Posterior vena cava (tissue), 2 donors: Measurements from ENCODE around the gene L1CAM. TPM values are rescaled to one million over a fixed set of nuclear protein-coding genes. Genes with fewer than 3 reads are reported as not detected.

Experiments
- DNase-seq: peaks from one replicate; pipeline ENCODE4 v3.0.0-alpha.2; 2020; ENCODE audit warnings: low spot score
- intact Hi-C, 2 donors: fragments of 100-400 bp; cut with DNase I; formaldehyde crosslinking; loops; one replicate each; pipeline versions ENCODE4 v1.14.1 to v1.14.2; 2022 to 2023
- total RNA-seq, 2 donors: library from RNA; stranded (reverse); fragmentation: NEBNext Ultra II Directional; extraction: Animal tissue kit (Norgen Biotek cat#: 25700); gene quantifications; one replicate each; pipeline ENCODE4 v1.2.1, GENCODE V29; 2021
- donor health status: DM: yes; HTN: yes; CAD: no.
- donor health status: DM: yes; HTN: yes; CAD: no.

Gene L1CAM
- total RNA-seq, 2 donors from 2014 or later = 3.8 to 4.4 TPM

GRCh38 chrX:153925739-153926551, 40.0 kb upstream of the L1CAM start, which contains the start of gene ARHGAP4:
Gene ARHGAP4 (minus strand): TSS chrX:153926264. CDS start chrX:153926202, 62 bp downstream.
- DNase-seq = no peak
- intact Hi-C loops = loop anchor here in 1 of 2 donors (10.0 kb wide), 1 partner anchor 131 kb away; the partner anchor contains the start of genes IDH3G and SSR4

- no peak for DNase-seq
- intact Hi-C loops = loop anchor here in 1 of 2 donors (10.0 kb wide), 1 partner anchor 131 kb away; the partner anchor contains the start of genes IDH3G and SSR4
Observed at GRCh38 chrX:153925387-153925738, 39.4 kb upstream of the L1CAM start.

- DNase-seq = no peak
- intact Hi-C loops = loop anchor here in 1 of 2 donors (10.0 kb wide), 1 partner anchor 130 kb away; the partner anchor contains the start of genes IDH3G and SSR4
Observed at GRCh38 chrX:153924149-153924861, 38.3 kb upstream of the L1CAM start.

GRCh38 chrX:153922932-153923857, 37.2 kb upstream of the L1CAM start:
- no peak for DNase-seq
- intact Hi-C loops = loop anchor here in 1 of 2 donors (10.0 kb wide), 1 partner anchor 128 kb away; the partner anchor contains the start of genes IDH3G and SSR4

GRCh38 chrX:153921511-153922446, 35.8 kb upstream of the L1CAM start:
- DNase-seq = no peak
- intact Hi-C loops = loop anchor here in 1 of 2 donors (10.0 kb wide), 1 partner anchor 127 kb away; the partner anchor contains the start of genes IDH3G and SSR4

- intact Hi-C loops = loop anchor here in 1 of 2 donors (10.0 kb wide), 1 partner anchor 126 kb away; the partner anchor contains the start of genes IDH3G and SSR4
- DNase-seq = no peak
Observed at GRCh38 chrX:153921070-153921469, 35.1 kb upstream of the L1CAM start.

- intact Hi-C loops = loop anchor here in 1 of 2 donors (10.0 kb wide), 1 partner anchor 126 kb away; the partner anchor contains the start of genes IDH3G and SSR4
- DNase-seq = no peak
Observed at GRCh38 chrX:153920546-153920945, 34.6 kb upstream of the L1CAM start.

GRCh38 chrX:153919281-153919680, 33.3 kb upstream of the L1CAM start:
- intact Hi-C loops = no loop called here

GRCh38 chrX:153917869-153918268, 31.9 kb upstream of the L1CAM start:
- intact Hi-C loops = no loop called here
- no peak for DNase-seq

More at GRCh38 chrX:153919281-153919680, 33.3 kb upstream of the L1CAM start:
- DNase-seq = no peak

- no peak for DNase-seq
- intact Hi-C loops = no loop called here
Observed at GRCh38 chrX:153913701-153914100, 27.7 kb upstream of the L1CAM start.

- intact Hi-C loops = no loop called here
Observed at GRCh38 chrX:153913211-153913610, 27.2 kb upstream of the L1CAM start.

GRCh38 chrX:153911798-153912197, 25.8 kb upstream of the L1CAM start:
- DNase-seq = no peak
- intact Hi-C loops = no loop called here

More at GRCh38 chrX:153913211-153913610, 27.2 kb upstream of the L1CAM start:
- no peak for DNase-seq

- DNase-seq = no peak
Observed at GRCh38 chrX:153910446-153910845, 24.5 kb upstream of the L1CAM start.

GRCh38 chrX:153909980-153910360, 24.0 kb upstream of the L1CAM start:
- intact Hi-C loops = no loop called here
- DNase-seq = no peak

More at GRCh38 chrX:153910446-153910845, 24.5 kb upstream of the L1CAM start:
- intact Hi-C loops = no loop called here

- intact Hi-C loops = no loop called here
- DNase-seq = no peak
Observed at GRCh38 chrX:153909024-153909979, 23.3 kb upstream of the L1CAM start.

GRCh38 chrX:153908219-153908860, 22.4 kb upstream of the L1CAM start:
- no peak for DNase-seq

More at GRCh38 chrX:153908219-153908860, 22.4 kb upstream of the L1CAM start:
- intact Hi-C loops = no loop called here
